T47D (cell line): ENCODE measurements around the gene PADI2.

ENCODE experiments used
- DNase-seq, 2 experiments: peaks; one replicate each; pipeline versions ENCODE4 v3.0.0 to v3.0.0-alpha.2; 2011 to 2012; ENCODE audit warnings: low read depth in 1 of 2, low spot score in 1 of 2
- JUND ChIP-seq: IDR thresholded peaks from 2 replicates; pipeline ENCODE4 v1.6.1; 2012; ENCODE audit warnings: low read depth
- in situ Hi-C: cut with HindIII; loops from 2 replicates; pipeline ENCODE4 v1.10.0; 2016; ENCODE audit warnings: low sequenced_read_pairs, low pct_unique_long_range_greater_than_20kb

The PADI2 gene

GRCh38 chr1:17099616-17100340, 19.5 kb downstream of the PADI2 start:
- in situ Hi-C loops, result no loop called here
- no peak for DNase-seq
- TF ChIP-seq JUND, result no peak

- in situ Hi-C loops, result no loop called here
- TF ChIP-seq JUND, result no peak
- no peak for DNase-seq
These were observed 20.6 kb downstream of the PADI2 start for GRCh38 chr1:17098446-17099317.

DNA sequence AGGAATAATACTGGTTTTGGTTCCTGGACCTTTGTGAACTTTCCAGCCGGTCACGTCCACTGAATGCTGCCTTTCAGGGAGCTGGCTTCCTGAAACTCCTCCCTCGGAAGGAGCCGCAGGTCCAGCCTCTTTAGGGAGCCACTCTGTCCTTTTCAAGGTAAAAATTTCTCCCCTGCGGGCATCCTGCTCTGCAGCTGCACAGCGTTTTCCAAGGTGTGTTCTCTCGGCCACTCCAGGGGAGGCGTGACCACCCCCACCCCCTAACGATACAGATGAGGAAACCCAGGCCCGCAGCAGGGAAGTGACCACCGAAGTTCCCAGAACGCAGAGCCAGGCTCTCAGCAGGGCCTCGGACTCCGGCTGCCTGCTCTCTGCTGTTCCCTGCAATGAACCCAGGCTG, 21.5 kb downstream of the PADI2 start:
- TF ChIP-seq JUND, result no peak
- peak; percentile 69 to 88 for DNase-seq
- in situ Hi-C loops, result no loop called here

DNA sequence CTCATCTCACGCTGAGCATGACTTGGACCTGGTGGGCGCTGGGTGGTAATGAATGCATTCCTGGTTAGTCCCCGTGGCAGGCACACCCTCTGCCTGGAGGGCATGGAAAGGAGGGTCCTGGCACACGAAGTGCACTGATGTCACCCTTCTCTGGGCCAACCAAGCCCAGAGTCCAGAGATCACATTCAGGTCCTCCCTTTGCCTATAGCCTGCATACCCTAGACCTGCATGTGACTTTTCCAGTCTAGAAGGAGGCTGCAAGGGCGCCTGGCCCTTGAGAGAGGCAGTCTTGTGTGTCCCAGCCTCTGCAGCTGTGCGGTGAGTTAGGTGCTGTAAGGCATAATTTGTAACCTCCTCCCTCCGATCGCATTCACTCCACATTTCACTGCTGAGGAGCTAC, 22.1 kb downstream of the PADI2 start:
- DNase-seq, result peak in 1 of 2 experiments; percentile 16
- in situ Hi-C loops, result no loop called here
- TF ChIP-seq JUND, result no peak

DNA sequence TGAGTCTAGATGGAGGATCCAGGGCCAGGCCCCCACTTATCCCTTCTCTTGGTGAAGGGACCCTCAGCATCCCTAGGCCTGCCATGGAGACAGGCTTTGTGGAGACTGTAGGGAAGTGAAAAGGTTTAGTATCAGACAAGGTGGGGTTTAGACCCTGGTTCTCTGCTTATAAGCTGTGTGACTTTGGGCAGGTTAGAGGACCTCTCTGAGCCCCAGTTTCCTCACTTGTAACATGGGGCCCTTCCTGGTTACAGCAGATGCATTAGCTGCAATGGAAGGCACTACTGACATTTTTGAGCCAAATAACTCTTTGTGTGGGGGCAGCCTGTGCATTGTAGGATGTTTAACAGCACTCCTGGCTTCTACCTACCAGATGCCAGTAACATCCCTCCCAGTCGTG, 22.7 kb downstream of the PADI2 start:
- no peak for DNase-seq
- TF ChIP-seq JUND, result no peak
- in situ Hi-C loops, result no loop called here

- no peak for TF ChIP-seq JUND
- no peak for DNase-seq
- in situ Hi-C loops, result no loop called here
These were observed 24.1 kb downstream of the PADI2 start for GRCh38 chr1:17095141-17095540.

DNA sequence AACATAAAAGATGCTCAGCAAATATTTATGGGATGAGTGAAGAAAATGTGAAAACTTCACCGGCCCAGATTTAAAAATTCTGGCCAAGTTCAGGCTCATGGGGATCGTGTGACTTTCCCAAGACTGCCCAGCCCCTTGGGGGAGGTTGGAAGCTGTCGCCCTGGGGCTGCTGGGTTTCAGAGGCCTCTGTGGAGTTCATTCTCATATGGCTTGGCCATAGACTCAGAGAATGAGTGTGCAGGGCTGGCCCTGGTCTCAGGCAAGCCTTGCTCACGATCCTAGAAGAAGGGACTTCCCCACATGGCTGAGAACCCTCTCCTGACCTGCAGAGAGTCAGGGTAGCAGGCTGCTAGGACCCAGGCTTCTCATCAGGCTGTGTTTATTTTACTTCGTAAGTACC, 24.6 kb downstream of the PADI2 start:
- in situ Hi-C loops, result no loop called here
- DNase-seq, result no peak

DNA sequence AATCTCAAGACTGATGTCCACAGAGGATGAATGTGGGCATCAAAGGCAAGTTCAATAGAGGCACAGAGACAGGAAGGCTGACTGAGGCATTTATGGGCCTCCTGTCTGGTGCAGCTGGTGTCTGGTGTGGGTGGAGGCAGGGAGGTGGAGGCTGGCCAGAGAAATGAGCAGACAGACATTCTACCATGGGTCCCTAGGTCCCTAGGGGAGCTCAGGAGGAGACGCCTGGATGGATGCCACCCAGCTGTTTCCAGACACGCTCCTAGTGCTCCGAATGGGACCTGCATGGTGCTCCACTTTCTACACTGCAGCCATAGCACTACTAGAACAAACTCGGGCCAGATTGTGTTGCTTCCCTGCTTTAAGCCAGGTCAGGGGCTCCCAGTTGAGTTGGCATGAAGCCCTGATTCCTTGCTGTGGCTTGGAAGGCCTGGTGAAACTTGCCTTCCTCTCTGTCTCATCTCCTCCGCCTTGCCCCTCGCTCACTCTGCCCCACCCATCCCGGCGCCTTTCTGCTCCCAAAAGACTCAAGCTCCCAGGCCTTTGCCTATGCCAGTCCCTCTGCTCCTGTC, 25.3 kb downstream of the PADI2 start:
- in situ Hi-C loops, result no loop called here
- no peak for DNase-seq
- TF ChIP-seq JUND, result no peak

More for the DNA sequence above, 24.6 kb downstream of the PADI2 start:
- TF ChIP-seq JUND, result no peak

- DNase-seq, result no peak
- no peak for TF ChIP-seq JUND
- in situ Hi-C loops, result no loop called here
These were observed 28.0 kb downstream of the PADI2 start for GRCh38 chr1:17091252-17091651.

GRCh38 chr1:17089506-17089905, 29.7 kb downstream of the PADI2 start:
- no peak for TF ChIP-seq JUND
- DNase-seq, result no peak
- in situ Hi-C loops, result no loop called here

GRCh38 chr1:17086751-17087150, 32.5 kb downstream of the PADI2 start:
- in situ Hi-C loops, result no loop called here
- no peak for DNase-seq
- TF ChIP-seq JUND, result no peak

GRCh38 chr1:17084787-17085186, 34.5 kb downstream of the PADI2 start:
- TF ChIP-seq JUND, result no peak
- no peak for DNase-seq
- in situ Hi-C loops, result no loop called here

- DNase-seq, result no peak
- in situ Hi-C loops, result no loop called here
- no peak for TF ChIP-seq JUND
These were observed 36.5 kb downstream of the PADI2 start for GRCh38 chr1:17082761-17083160.

- peak in 1 of 2 experiments; percentile 73 for DNase-seq
- TF ChIP-seq JUND, result no peak
- in situ Hi-C loops, result no loop called here
These were observed 37.8 kb downstream of the PADI2 start for GRCh38 chr1:17081439-17081838.
